ENCODE measurements around the gene ZFP57. TPM values are rescaled to one million over a fixed set of nuclear protein-coding genes. Genes with fewer than 3 reads are reported as not detected.
A peak's percentile ranks its signal among the peaks of the same experiment; 100 is the strongest.
"Not testable (repeated sequence)": the region's sequence is repeated elsewhere in the genome, so short reads cannot be mapped to it uniquely, and the experiment has no call there.

ZFP57 gene
- total RNA-seq, 1 experiment from 2014 or later: not detected

- DNase-seq (ENCODE audit: low spot score): no peak
Observed at GRCh38 chr6:29696147-29697125, 15.5 kb upstream of the ZFP57 start.

GRCh38 chr6:29694637-29695036 lies 13.7 kb upstream of the ZFP57 start:
- no peak for DNase-seq (ENCODE audit: low spot score)

- no peak for DNase-seq (ENCODE audit: low spot score)
Observed at GRCh38 chr6:29685718-29686326, 4.9 kb upstream of the ZFP57 start.

GRCh38 chr6:29681811-29682210 lies 859 bp upstream of the ZFP57 start:
- no peak for DNase-seq (ENCODE audit: low spot score)

- DNase-seq (ENCODE audit: low spot score): no peak
Observed at GRCh38 chr6:29680416-29680815, 536 bp downstream of the ZFP57 start.

GRCh38 chr6:29679962-29680361 lies 990 bp downstream of the ZFP57 start:
- no peak for DNase-seq (ENCODE audit: low spot score)

GRCh38 chr6:29678114-29678513 lies 2.8 kb downstream of the ZFP57 start:
- DNase-seq (ENCODE audit: low spot score): peak; percentile 26

- DNase-seq (ENCODE audit: low spot score): peak; percentile 34
Observed at GRCh38 chr6:29676981-29677601, 3.9 kb downstream of the ZFP57 start.

GRCh38 chr6:29675561-29675960 lies 5.4 kb downstream of the ZFP57 start:
- DNase-seq (ENCODE audit: low spot score): no peak

- DNase-seq (ENCODE audit: low spot score): no peak
Observed at GRCh38 chr6:29674008-29674407, 6.9 kb downstream of the ZFP57 start.

- DNase-seq (ENCODE audit: low spot score): no peak
Observed at GRCh38 chr6:29673161-29673560, 7.8 kb downstream of the ZFP57 start.

- DNase-seq (ENCODE audit: low spot score): not testable (repeated sequence)
Observed at GRCh38 chr6:29672116-29672515, 8.8 kb downstream of the ZFP57 start.

GRCh38 chr6:29671026-29671425 lies 9.9 kb downstream of the ZFP57 start:
- no peak for DNase-seq (ENCODE audit: low spot score)

- DNase-seq (ENCODE audit: low spot score): no peak
Observed at GRCh38 chr6:29667158-29667557, 13.8 kb downstream of the ZFP57 start.

GRCh38 chr6:29666826-29667130 lies 14.2 kb downstream of the ZFP57 start:
- DNase-seq (ENCODE audit: low spot score): no peak

GRCh38 chr6:29665942-29666825 lies 14.8 kb downstream of the ZFP57 start:
- DNase-seq (ENCODE audit: low spot score): no peak

- DNase-seq (ENCODE audit: low spot score): no peak
Observed at GRCh38 chr6:29663300-29664042, 17.5 kb downstream of the ZFP57 start.

- DNase-seq (ENCODE audit: low spot score): not testable (repeated sequence)
Observed at GRCh38 chr6:29661502-29662141, 19.3 kb downstream of the ZFP57 start.

GRCh38 chr6:29661071-29661470 lies 19.9 kb downstream of the ZFP57 start:
- no peak for DNase-seq (ENCODE audit: low spot score)

GRCh38 chr6:29656798-29657197 lies 24.2 kb downstream of the ZFP57 start, which contains the start of gene MOG:
MOG (plus strand) TSS chr6:29657092; CDS start chr6:29657210, 118 bp downstream.
- no peak for DNase-seq (ENCODE audit: low spot score)

Measured in A172 (cell line).